Activated naive CD4-positive, alpha-beta T cell (primary cell): ENCODE data around the gene ITPR3.

Source experiments
- DNase-seq, 4 experiments: peaks; one replicate each; lab custom pipeline; 2025; lab: John Stamatoyannopoulos, UW

The ITPR3 gene

GRCh38 chr6:33670086-33670660 is 49.1 kb downstream of the ITPR3 start:
- DNase-seq, result no peak

- DNase-seq, result no peak
Measured at GRCh38 chr6:33670971-33671743, 50.0 kb downstream of the ITPR3 start.

GRCh38 chr6:33671744-33672072 is 50.6 kb downstream of the ITPR3 start:
- no peak for DNase-seq

GRCh38 chr6:33672808-33673207 is 51.7 kb downstream of the ITPR3 start:
- no peak for DNase-seq

- DNase-seq, result no peak
Measured at GRCh38 chr6:33673851-33674250, 52.7 kb downstream of the ITPR3 start.

- no peak for DNase-seq
Measured at GRCh38 chr6:33675968-33676367, 54.8 kb downstream of the ITPR3 start.

GRCh38 chr6:33676416-33677142 is 55.5 kb downstream of the ITPR3 start:
- DNase-seq, result no peak

GRCh38 chr6:33677143-33677660 is 56.1 kb downstream of the ITPR3 start:
- DNase-seq, result no peak

GRCh38 chr6:33677689-33678088 is 56.6 kb downstream of the ITPR3 start:
- no peak for DNase-seq

- DNase-seq, result no peak
Measured at GRCh38 chr6:33678233-33678931, 57.3 kb downstream of the ITPR3 start.

- DNase-seq, result no peak
Measured at GRCh38 chr6:33678932-33679490, 57.9 kb downstream of the ITPR3 start.

- DNase-seq, result no peak
Measured at GRCh38 chr6:33679761-33680160, 58.6 kb downstream of the ITPR3 start.

GRCh38 chr6:33682341-33682740 is 61.2 kb downstream of the ITPR3 start:
- no peak for DNase-seq

GRCh38 chr6:33683051-33683571 is 62.0 kb downstream of the ITPR3 start:
- DNase-seq, result peak in 1 of 4 experiments; percentile 10

- no peak for DNase-seq
Measured at GRCh38 chr6:33683576-33684427, 62.7 kb downstream of the ITPR3 start.

- no peak for DNase-seq
Measured at GRCh38 chr6:33684428-33684896, 63.3 kb downstream of the ITPR3 start.

GRCh38 chr6:33684983-33685382 is 63.9 kb downstream of the ITPR3 start:
- no peak for DNase-seq

- DNase-seq, result no peak
Measured at GRCh38 chr6:33685411-33686224, 64.5 kb downstream of the ITPR3 start.

- DNase-seq, result no peak
Measured at GRCh38 chr6:33686225-33686924, 65.3 kb downstream of the ITPR3 start.
